HepG2 (cell line): Measurements from ENCODE around the gene MTM1. TPM values are rescaled to one million over a fixed set of nuclear protein-coding genes. Genes with fewer than 3 reads are reported as not detected.
A peak's percentile ranks its signal among the peaks of the same experiment; 100 is the strongest.

Experiments used
- CREB1 ChIP-seq, 2 experiments: fragments of 450-650 bp in 1 of 2; IDR thresholded peaks; 2 replicates each; pipeline ENCODE4 v1.6.1; 2016 to 2017; ENCODE audit warnings: control low read depth in 1 of 2, mild to moderate bottlenecking in 1 of 2, missing compliant biosample characterization in 1 of 2, missing genetic modification characterization in 1 of 2
- HMGA1 ChIP-seq: sonication (generic); formaldehyde crosslinking; conservative IDR thresholded peaks from 2 replicates; pipeline ENCODE4 v1.4.0; 2020; ENCODE audit warnings: missing genetic modification reagents
- HNRNPL ChIP-seq: fragments of 200-400 bp; formaldehyde crosslinking; IDR thresholded peaks from 2 replicates; pipeline ENCODE4 v1.6.1; 2017; ENCODE audit warnings: mild to moderate bottlenecking, low read depth, low read length
- MLXIP ChIP-seq: sonication (generic); formaldehyde crosslinking; IDR thresholded peaks from 2 replicates; pipeline ENCODE4 v1.9.0; 2021; ENCODE audit warnings: missing genetic modification reagents, borderline replicate concordance
- NFYC ChIP-seq: IDR thresholded peaks from 2 replicates; pipeline ENCODE4 v1.6.1; 2016; ENCODE audit warnings: missing genetic modification reagents, missing compliant biosample characterization
- PHF5A ChIP-seq: IDR thresholded peaks from one replicate; pipeline ENCODE4 v1.6.1; 2018; ENCODE audit warnings: low read depth, missing genetic modification reagents; ENCODE audit not compliant: unreplicated experiment
- PRMT3 ChIP-seq: sonication (generic); formaldehyde crosslinking; IDR thresholded peaks from 2 replicates; pipeline ENCODE4 v1.8.1; 2022; ENCODE audit warnings: low read depth, mild to moderate bottlenecking, moderate library complexity, missing genetic modification reagents, borderline replicate concordance
- TCF7 ChIP-seq: sonication (generic); IDR thresholded peaks from 2 replicates; pipeline ENCODE4 v1.6.1; 2016; ENCODE audit warnings: antibody characterized with exemption, low read depth
- YEATS4 ChIP-seq: sonication (generic); formaldehyde crosslinking; IDR thresholded peaks from 2 replicates; pipeline ENCODE4 v1.4.0; 2020; ENCODE audit warnings: missing genetic modification reagents, borderline replicate concordance
- ZBTB14 ChIP-seq: sonication (generic); formaldehyde crosslinking; IDR thresholded peaks from 2 replicates; pipeline ENCODE4 v1.4.0; 2020; ENCODE audit warnings: missing genetic modification reagents
- ZBTB7B ChIP-seq: sonication (generic); formaldehyde crosslinking; IDR thresholded peaks from 2 replicates; pipeline ENCODE4 v1.4.0; 2020; ENCODE audit warnings: missing genetic modification reagents
- ZC3H4 ChIP-seq: sonication (generic); formaldehyde crosslinking; IDR thresholded peaks from 2 replicates; pipeline ENCODE4 v1.4.0; 2020; ENCODE audit warnings: missing genetic modification reagents, borderline replicate concordance
- ZFP36L1 ChIP-seq: sonication (generic); formaldehyde crosslinking; IDR thresholded peaks from 2 replicates; pipeline ENCODE4 v1.8.0; 2022; ENCODE audit warnings: mild to moderate bottlenecking, missing genetic modification reagents, moderate library complexity
- ZNF124 ChIP-seq: sonication (generic); formaldehyde crosslinking; IDR thresholded peaks from 2 replicates; pipeline ENCODE4 v1.4.0; 2020; ENCODE audit warnings: missing genetic modification reagents
- polyA plus RNA-seq, 8 experiments: library from polyadenylated mRNA; depleted of rRNA in 3 of 8; stranded (reverse) in 7 of 8; unstranded in 1 of 8; fragments of >200 nt; fragmentation: Illumina TruSeq in 4 of 8; extraction: Trizol in 4 of 8; gene quantifications; 2 replicates each; pipeline versions ENCODE4 v1.2.1 to v1.2.3, GENCODE V29; 2011 to 2016; ENCODE audit warnings: low read depth in 4 of 8, missing spikeins in 1 of 8, mixed read lengths in 1 of 8; ENCODE audit not compliant: insufficient read depth in 1 of 8
- total RNA-seq, 5 experiments: library from RNA; depleted of rRNA; stranded (reverse); fragments of >200 nt; fragmentation: Illumina TruSeq; extraction: Trizol; gene quantifications; 2 replicates each; pipeline ENCODE4 v1.2.3, GENCODE V29; 2016; ENCODE audit warnings: low read depth in 1 of 5
- TF ChIP-seq, protein P1 (sequence below): sonication (generic); formaldehyde crosslinking; conservative IDR thresholded peaks from 2 replicates; pipeline ENCODE4 v1.4.0; 2020; ENCODE audit warnings: missing genetic modification reagents
- TF ChIP-seq, protein P2 (sequence below): sonication (generic); formaldehyde crosslinking; IDR thresholded peaks from 2 replicates; pipeline ENCODE4 v1.8.0; 2022; ENCODE audit warnings: missing genetic modification reagents, mild to moderate bottlenecking, moderate library complexity, borderline replicate concordance
- TF ChIP-seq, protein P3 (sequence below): sonication (generic); formaldehyde crosslinking; IDR thresholded peaks from 2 replicates; pipeline ENCODE4 v1.4.0; 2020; ENCODE audit warnings: mild to moderate bottlenecking, missing genetic modification reagents

The MTM1 gene
- total and polyA plus RNA-seq, 2 of the 13 experiments (the other 11 are each of a cell fraction or from before 2014, with no cell fraction given): 12.0 to 15.2 TPM

DNA sequence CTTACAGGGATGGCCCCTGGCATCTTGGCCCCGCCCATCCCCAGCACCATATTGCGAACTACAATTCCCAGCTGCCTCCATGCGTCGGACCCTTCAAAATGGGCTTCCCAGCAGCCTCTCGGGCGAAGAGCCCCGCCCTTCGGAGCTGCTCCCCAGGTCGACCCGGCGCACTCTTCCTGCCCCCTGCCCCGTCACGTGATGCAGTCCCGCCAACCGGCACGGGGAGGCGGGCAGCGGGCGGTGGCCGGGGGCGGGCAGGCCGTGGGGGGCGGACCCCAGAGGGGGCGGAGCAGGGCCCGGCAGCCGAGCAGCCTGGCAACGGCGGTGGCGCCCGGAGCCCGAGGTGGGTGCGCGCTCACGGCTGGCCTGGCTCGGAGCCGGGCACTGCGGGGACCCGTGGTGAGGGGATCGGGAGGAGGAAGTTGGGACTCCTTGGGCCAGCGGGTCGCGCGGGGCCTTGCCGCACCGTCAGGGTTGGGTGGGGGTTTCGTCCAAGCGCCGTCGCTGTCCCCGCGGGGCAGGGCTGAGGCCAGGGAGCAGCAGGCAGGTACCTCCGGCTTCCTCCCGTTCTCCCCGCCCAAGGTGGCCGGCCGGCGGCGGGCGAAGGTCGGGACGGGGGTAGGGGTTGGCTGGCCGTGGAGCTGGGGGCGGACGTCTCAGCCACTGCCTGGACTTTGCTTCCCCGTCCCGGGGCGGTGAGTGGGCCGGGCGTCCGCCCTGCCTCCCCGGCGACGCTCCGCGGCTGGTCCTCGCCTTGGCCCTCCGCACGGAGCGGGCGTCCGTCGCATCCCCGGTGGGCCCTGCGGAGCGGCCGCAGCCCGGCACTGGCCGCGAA, at the start of gene MTM1 (continued):
- TF ChIP-seq PRMT3 (no peak), PHF5A (CRISPR knock-in tag) (no peak), CREB1 (IDR thresholded peaks at IDR 0.05) (peak; percentile 66), CREB1 (CRISPR knock-in tag; IDR thresholded peaks at IDR 0.05) (peak; percentile 43; the same call in 1 of the 2 replicates), HNRNPL (0 out of 2 replicates have a peak, but pooled peaks have one; percentile 39), MLXIP (CRISPR knock-in tag) (no peak), ZNF124 (CRISPR knock-in tag) (no peak), ZC3H4 (CRISPR knock-in tag) (no peak), TCF7 (no peak), ZBTB7B (CRISPR knock-in tag) (peak; percentile 14; the same call in 1 of the 2 replicates), ZFP36L1 (no peak), NFYC (peak; percentile 70), ZBTB14 (CRISPR knock-in tag) (no peak; the same call in none of the 2 replicates), YEATS4 (peak; percentile 31; the same call in 1 of the 2 replicates), HMGA1 (CRISPR knock-in tag) (no peak)
- TF ChIP-seq, protein P1, sequence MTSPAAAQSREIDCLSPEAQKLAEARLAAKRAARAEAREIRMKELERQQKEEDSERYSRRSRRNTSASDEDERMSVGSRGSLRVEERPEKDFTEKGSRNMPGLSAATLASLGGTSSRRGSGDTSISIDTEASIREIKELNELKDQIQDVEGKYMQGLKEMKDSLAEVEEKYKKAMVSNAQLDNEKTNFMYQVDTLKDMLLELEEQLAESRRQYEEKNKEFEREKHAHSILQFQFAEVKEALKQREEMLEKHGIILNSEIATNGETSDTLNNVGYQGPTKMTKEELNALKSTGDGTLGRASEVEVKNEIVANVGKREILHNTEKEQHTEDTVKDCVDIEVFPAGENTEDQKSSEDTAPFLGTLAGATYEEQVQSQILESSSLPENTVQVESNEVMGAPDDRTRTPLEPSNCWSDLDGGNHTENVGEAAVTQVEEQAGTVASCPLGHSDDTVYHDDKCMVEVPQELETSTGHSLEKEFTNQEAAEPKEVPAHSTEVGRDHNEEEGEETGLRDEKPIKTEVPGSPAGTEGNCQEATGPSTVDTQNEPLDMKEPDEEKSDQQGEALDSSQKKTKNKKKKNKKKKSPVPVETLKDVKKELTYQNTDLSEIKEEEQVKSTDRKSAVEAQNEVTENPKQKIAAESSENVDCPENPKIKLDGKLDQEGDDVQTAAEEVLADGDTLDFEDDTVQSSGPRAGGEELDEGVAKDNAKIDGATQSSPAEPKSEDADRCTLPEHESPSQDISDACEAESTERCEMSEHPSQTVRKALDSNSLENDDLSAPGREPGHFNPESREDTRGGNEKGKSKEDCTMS: no peak
- TF ChIP-seq, protein P2, sequence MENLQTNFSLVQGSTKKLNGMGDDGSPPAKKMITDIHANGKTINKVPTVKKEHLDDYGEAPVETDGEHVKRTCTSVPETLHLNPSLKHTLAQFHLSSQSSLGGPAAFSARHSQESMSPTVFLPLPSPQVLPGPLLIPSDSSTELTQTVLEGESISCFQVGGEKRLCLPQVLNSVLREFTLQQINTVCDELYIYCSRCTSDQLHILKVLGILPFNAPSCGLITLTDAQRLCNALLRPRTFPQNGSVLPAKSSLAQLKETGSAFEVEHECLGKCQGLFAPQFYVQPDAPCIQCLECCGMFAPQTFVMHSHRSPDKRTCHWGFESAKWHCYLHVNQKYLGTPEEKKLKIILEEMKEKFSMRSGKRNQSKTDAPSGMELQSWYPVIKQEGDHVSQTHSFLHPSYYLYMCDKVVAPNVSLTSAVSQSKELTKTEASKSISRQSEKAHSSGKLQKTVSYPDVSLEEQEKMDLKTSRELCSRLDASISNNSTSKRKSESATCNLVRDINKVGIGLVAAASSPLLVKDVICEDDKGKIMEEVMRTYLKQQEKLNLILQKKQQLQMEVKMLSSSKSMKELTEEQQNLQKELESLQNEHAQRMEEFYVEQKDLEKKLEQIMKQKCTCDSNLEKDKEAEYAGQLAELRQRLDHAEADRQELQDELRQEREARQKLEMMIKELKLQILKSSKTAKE: no peak
- TF ChIP-seq, protein P3, sequence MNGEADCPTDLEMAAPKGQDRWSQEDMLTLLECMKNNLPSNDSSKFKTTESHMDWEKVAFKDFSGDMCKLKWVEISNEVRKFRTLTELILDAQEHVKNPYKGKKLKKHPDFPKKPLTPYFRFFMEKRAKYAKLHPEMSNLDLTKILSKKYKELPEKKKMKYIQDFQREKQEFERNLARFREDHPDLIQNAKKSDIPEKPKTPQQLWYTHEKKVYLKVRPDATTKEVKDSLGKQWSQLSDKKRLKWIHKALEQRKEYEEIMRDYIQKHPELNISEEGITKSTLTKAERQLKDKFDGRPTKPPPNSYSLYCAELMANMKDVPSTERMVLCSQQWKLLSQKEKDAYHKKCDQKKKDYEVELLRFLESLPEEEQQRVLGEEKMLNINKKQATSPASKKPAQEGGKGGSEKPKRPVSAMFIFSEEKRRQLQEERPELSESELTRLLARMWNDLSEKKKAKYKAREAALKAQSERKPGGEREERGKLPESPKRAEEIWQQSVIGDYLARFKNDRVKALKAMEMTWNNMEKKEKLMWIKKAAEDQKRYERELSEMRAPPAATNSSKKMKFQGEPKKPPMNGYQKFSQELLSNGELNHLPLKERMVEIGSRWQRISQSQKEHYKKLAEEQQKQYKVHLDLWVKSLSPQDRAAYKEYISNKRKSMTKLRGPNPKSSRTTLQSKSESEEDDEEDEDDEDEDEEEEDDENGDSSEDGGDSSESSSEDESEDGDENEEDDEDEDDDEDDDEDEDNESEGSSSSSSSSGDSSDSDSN (CRISPR knock-in tag): peak; percentile 92
